D721Med (cell line): Measurements from ENCODE around the gene HOOK2.

Source experiments
- DNase-seq: peaks from one replicate; pipeline ENCODE4 v3.0.0; 2011; ENCODE audit warnings: low spot score; ENCODE audit not compliant: insufficient read length
- FAIRE-seq: peaks from 2 replicates; lab custom pipeline; 2011; peaks lifted over from hg19 to GRCh38; lab: Jason Lieb, UNC
- TF ChIP-seq, protein P1 (sequence below): IDR thresholded peaks from 2 replicates; pipeline ENCODE4 v1.5.1; 2012; ENCODE audit warnings: mild to moderate bottlenecking, control low read depth; ENCODE audit not compliant: insufficient read depth; ENCODE audit errors: missing control alignments

HOOK2 gene

DNA sequence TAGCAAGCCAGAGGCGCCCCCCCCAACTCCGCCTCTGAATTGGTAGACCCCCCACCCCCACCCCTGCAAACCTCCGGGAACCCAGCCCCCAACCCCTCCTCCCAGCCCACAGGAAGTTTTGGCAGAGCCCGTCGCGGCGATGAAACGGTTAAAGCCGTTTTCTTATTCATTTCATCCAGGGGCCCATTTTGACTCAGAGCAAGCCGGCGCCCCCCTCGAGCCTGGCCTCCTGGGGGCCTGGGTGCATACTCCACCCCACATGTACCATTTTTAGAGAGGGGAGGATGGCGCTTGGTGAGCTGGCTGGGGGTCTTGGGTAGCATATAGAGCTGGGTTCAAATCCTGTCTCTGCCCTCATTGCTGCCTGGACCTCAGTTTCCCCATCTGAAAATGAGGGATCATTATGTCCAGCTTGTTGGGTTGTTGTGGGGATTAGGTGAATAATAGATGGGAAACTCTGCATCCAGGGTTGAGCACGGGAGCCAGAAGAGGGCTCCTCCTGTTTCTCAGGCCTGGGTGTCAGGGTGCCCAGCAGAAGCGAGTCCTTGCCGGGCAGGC is 8.0 kb upstream of the HOOK2 start:
- FAIRE-seq (no peak), DNase-seq (no peak)
- TF ChIP-seq, protein P1, sequence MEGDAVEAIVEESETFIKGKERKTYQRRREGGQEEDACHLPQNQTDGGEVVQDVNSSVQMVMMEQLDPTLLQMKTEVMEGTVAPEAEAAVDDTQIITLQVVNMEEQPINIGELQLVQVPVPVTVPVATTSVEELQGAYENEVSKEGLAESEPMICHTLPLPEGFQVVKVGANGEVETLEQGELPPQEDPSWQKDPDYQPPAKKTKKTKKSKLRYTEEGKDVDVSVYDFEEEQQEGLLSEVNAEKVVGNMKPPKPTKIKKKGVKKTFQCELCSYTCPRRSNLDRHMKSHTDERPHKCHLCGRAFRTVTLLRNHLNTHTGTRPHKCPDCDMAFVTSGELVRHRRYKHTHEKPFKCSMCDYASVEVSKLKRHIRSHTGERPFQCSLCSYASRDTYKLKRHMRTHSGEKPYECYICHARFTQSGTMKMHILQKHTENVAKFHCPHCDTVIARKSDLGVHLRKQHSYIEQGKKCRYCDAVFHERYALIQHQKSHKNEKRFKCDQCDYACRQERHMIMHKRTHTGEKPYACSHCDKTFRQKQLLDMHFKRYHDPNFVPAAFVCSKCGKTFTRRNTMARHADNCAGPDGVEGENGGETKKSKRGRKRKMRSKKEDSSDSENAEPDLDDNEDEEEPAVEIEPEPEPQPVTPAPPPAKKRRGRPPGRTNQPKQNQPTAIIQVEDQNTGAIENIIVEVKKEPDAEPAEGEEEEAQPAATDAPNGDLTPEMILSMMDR, result no peak

DNA sequence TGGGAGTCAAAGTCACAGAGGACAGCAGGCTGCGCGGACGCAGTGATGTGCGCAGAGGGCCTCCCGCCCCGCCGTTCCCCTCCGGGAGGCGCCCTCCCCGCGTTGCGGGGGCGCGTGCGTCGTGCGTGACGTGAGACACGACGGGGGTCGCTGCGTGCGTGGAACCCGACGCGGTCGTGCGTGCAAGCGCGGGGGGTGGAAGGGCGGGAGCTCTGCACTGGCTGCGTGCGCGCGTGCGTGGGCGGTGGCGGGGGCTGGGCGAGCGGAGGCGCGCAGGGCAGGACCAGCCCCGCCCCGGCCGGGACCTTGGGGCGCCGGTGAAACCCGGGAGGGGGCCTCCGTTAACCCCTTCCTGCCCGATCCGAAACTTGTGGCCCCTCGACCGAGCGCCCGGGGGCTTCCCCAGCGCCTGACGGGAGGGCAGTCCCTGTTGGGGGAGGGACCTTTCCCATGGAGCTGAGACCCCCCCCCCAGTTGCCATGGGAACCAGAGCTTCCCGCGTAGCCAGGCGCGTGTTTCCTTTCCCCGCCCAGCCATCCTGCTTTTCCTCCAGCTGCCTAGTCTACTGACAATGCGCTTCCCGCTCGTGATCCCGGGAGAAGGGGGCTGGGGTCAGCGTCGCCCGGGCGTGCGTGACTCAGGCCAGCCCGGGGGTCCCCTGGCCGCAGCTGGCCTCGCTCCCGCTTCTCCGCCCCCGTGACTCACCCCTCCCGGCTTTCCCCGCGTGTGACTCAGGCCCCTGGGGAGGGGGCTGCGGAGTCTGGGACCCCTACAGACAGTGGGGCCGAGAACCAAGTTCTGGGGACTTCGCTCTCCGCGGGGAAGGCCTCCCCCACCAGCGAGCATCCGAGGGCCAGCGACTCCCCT is 7.3 kb upstream of the HOOK2 start:
- TF ChIP-seq, protein P1, result no peak
- DNase-seq (peak; percentile 74), FAIRE-seq (no peak)

DNA sequence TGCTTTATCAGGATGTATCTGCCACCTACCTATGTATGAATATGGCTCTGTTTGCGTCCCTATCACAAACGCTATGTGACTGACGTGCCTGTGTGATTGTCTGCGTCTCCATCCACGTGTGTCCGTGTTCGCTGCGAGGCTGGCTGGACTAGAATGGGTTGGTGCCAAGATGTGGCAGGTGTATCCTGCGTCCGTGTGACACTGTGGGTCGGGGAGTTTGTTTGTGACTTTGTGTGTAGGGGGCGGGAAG is 6.7 kb upstream of the HOOK2 start:
- TF ChIP-seq, protein P1, result no peak
- FAIRE-seq (no peak), DNase-seq (no peak)

DNA sequence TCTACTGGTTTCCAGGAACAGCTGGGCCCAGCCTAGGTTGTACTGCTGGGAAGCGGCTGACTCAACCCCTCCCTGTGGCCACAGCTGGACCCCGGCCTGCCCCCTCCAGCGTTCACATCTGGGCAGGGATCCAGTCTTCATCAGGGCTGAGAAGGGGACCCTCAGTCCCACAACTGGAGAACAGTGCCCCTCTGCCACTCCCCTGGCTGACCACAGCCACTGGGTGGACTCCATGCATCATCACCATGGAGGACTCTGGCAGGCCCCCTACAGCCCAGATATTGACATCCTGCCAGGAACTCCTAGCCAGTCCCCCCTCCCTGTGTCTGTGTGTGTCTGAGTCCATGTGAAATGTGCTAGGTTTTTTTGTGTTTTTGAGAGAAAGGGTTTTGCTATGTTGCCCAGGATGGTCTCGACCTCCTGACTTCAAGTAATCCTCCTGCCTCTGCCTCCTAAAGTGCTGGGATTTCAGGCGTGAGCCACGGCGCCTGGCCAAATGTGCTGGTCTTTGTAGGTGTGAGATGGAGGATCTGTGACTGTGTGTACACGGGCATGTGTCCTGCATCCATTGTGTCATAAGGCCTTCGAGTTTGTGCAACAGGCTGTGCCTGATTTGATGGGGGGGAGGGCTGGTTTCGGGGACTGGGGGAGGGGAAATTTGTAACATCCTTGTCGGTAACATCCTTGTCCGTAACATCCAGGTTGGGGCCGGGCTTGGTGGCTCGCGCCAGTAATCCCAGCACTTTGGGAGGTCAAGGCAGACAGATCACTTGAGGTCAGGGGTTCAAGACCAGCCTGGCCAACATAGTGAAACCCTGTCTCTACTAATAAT is 4.0 kb upstream of the HOOK2 start:
- DNase-seq (no peak), FAIRE-seq (no peak)
- TF ChIP-seq, protein P1, result no peak

DNA sequence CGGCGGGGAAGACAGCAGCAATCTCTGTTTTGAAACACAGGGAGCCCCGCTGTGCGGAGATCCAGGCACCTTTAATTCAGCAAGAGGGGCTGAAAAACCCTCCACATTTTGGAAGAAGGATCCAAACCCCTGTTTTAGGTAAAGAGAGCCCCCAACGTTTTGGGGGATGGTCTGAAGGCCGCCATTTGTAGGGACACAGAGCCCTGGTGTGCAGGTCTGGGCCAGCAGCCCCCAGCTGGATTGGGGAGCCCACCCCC is 3.5 kb upstream of the HOOK2 start:
- TF ChIP-seq, protein P1, result no peak
- FAIRE-seq (no peak), DNase-seq (no peak)

DNA sequence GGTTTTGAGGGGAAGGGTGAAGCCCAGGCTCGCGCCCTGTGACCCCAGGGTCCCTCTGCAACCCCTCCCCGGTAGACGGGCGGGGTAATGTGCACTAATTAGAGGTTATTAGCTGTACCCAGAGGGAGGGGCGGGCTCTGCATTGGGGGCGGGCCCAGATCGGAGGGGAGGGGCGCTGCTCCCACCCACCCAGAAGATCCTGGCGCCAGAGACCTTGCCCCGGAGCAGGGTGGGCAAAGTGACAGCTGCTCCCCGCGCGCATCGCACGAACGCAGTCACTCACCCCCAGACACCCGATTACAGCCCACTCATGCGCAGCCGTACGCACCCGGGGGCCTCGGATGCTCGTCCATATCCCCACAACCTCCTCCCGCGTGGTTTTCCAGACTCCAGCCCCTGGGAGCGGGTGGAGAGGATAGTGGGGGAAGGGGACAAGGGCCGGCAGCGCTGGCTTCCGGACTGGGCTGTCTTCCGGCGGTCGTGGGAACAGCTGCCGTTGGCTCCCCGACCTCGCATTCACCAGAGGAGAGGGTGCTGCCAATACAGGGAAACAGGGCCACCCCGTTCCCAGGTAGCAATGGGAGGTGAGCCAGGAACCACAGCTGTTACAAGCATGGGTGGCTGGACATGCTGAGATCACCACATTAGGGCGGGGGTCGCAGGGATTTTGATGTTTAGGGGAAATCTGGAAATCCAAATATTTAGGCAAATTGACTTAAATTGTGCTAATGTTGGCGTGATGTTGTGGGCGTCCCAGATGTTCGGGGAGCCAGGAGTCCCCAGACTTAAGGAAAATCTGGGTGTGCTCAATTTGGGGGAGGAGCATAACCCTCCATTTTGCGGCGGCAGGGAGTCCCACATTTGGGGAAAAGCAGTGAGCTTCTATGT is 2.9 kb upstream of the HOOK2 start:
- FAIRE-seq, result no peak
- TF ChIP-seq, protein P1, result no peak
- no peak for DNase-seq
